ENCODE data around the gene TACC2.

DNA sequence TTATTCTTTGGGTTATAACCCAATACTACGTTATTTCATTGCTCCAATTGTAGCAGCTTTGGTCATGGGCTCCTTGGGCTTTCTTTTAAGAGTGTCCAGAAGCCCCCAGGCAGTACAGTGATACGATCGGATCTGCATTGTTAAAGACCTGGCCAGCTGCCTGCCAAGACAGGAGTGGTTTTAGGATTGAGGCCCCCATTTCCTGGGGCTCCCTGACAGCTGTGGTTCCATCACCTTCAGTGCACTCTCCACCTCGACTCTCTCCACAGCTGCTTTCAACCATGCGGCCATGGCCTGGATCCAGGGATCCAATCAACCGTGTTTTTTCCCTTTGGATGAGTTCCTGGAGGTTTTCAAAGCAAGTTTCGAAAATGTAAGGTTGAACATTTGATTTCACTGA lies 158.7 kb downstream of the TACC2 start:
- no peak for TF ChIP-seq CTCF (IDR thresholded peaks at IDR 0.05; ENCODE audit: insufficient read depth, low read depth, low read length)
- no peak for TF ChIP-seq EZH2 (IDR thresholded peaks at IDR 0.05; ENCODE audit: insufficient read depth, low read length)

Measured in astrocyte (in vitro differentiated cells and primary cell).